GM12865 (cell line): Measurements from ENCODE around the gene HPGDS.

Source experiments
- DNase-seq: peaks from one replicate; pipeline ENCODE4 v3.0.0; 2010; ENCODE audit warnings: low read depth
- H3K4me3 ChIP-seq: 2 replicates; pipeline ENCODE4 v1.5.1; 2011; ENCODE audit warnings: mild to moderate bottlenecking, low read depth, low read length, control low read depth
- CTCF ChIP-seq: IDR thresholded peaks from 2 replicates; pipeline ENCODE4 v1.5.1; 2011; ENCODE audit warnings: low read length, control low read depth, low read depth, inconsistent platforms; ENCODE audit not compliant: insufficient read depth; ENCODE audit errors: missing control alignments

Gene HPGDS

GRCh38 chr4:94373752-94374151 is 31.1 kb upstream of the HPGDS start:
- no peak for TF ChIP-seq CTCF
- DNase-seq, result no peak
- no peak overlapping the region for H3K4me3 ChIP-seq

GRCh38 chr4:94372991-94373390 is 30.4 kb upstream of the HPGDS start:
- DNase-seq, result no peak
- no peak overlapping the region for H3K4me3 ChIP-seq
- TF ChIP-seq CTCF, result no peak

GRCh38 chr4:94372228-94372978 is 29.8 kb upstream of the HPGDS start:
- no peak for DNase-seq
- H3K4me3 ChIP-seq, result no peak overlapping the region
- TF ChIP-seq CTCF, result no peak

GRCh38 chr4:94371290-94371689 is 28.7 kb upstream of the HPGDS start:
- DNase-seq, result no peak
- TF ChIP-seq CTCF, result no peak
- no peak overlapping the region for H3K4me3 ChIP-seq

- no peak for DNase-seq
- H3K4me3 ChIP-seq, result no peak overlapping the region
- TF ChIP-seq CTCF, result no peak
These were observed 28.1 kb upstream of the HPGDS start for GRCh38 chr4:94370533-94371254.

GRCh38 chr4:94369046-94369445 is 26.4 kb upstream of the HPGDS start:
- no peak for DNase-seq
- no peak overlapping the region for H3K4me3 ChIP-seq
- TF ChIP-seq CTCF, result no peak

GRCh38 chr4:94368459-94368858 is 25.8 kb upstream of the HPGDS start:
- DNase-seq, result no peak

More at GRCh38 chr4:94368459-94368858, 25.8 kb upstream of the HPGDS start:
- TF ChIP-seq CTCF, result no peak
- H3K4me3 ChIP-seq, result no peak overlapping the region
